OCI-LY1 (cell line): ENCODE results near the gene TFEB.

Experiments
- CTCF ChIP-seq: fragments of 200-600 bp; sonication (generic), shearing (Covaris generic); IDR thresholded peaks from 2 replicates; pipeline ENCODE4 v1.5.1; 2017; ENCODE audit warnings: mild to moderate bottlenecking, antibody characterized with exemption, low read length, moderate library complexity, mixed read lengths
- EZH2 ChIP-seq: fragments of 200-600 bp; sonication (generic), shearing (Covaris generic); IDR thresholded peaks from 2 replicates; pipeline ENCODE4 v1.8.0; 2017; ENCODE audit warnings: borderline replicate concordance, mixed run types, mild to moderate bottlenecking, antibody characterized with exemption, low read length, moderate library complexity, mixed read lengths

GRCh38 chr6:41638935-41639808, 96.2 kb downstream of the TFEB start:
- TF ChIP-seq CTCF = no peak
- no peak for TF ChIP-seq EZH2
